ENCODE measurements around the gene RBP3. TPM values are rescaled to one million over a fixed set of nuclear protein-coding genes. Genes with fewer than 3 reads are reported as not detected.
A peak's percentile ranks its signal among the peaks of the same experiment; 100 is the strongest.

Gene RBP3
- total RNA-seq, 1 experiment from 2014 or later: not detected

DNA sequence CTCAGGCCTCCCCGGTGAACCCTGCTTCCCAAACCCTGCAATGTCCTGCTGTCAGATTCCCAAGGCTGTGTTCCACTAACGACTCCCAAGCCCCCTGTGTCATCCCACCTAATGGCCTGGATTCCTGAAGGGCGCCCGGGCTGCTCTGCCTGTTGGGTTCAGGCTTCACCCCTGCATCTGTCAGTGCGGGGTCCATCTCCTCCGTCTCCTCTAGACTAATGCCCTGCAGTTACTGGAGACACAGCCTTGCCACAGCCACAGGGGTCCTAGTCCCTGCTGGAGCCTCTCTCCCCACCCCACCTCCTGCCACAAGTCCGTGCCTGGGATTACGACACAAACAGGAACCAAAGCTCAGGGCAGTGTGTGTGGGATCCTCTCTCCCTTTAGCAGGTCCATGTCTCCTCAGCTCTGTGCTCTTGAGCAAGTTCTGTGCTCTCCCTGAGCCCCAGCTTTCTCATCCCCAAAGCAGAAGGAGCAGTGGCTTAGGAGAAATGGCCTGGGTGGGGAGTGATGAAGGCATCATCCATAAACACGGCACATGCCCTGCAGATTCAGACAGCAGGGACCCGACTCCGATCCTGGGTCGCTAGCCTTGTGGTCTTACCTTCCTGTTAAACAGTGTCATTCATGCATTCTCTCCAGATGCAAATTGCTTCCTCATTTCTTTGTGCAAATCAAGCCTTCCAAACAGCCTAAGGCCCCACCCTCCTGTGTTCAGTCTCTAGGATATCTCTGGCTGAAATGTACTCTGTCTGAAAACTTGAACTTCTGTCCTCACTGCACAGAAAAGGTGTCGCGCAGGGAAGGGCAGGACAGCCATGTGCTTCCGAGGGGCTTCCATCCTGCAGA is 8.2 kb upstream of the RBP3 start:
- POLR2A ChIA-PET: no interaction called here
- no peaks in the 10 kb centered on the region for H4K20me1 ChIP-seq (ENCODE audit: insufficient read depth)
- ATAC-seq (peak; percentile 56), DNase-seq (ENCODE audit: low read depth, low spot score) (no peak)
- CTCF ChIA-PET: interaction anchor here (0.9 to 2.3 kb wide), 10 partner anchors 8 to 347 kb away, joined by 3 to 39 read pairs (median 6); no protein-coding TSS in a partner anchor
- H3K9me2 ChIP-seq (ENCODE audit: insufficient read depth): no peaks in the 10 kb centered on the region
- RAD21 ChIA-PET (ENCODE audit: low non-redundant PET in 1 of 2, low total read pairs in 2 of 2, uncharacterized antibody in 2 of 2, unreplicated experiment in 2 of 2): interaction anchor here (0.9 to 1.5 kb wide), 3 partner anchors 292 to 347 kb away, joined by 3 to 6 read pairs (median 4); no protein-coding TSS in a partner anchor
- H3K27ac ChIP-seq (ENCODE audit: low read depth, low read length): no peak overlapping the region
- no peak overlapping the region for H3K4me2 ChIP-seq (ENCODE audit: low read length)
- intact Hi-C loops (cut with micrococcal nuclease): loop anchor here (1.0 kb wide), 2 partner anchors 292 to 316 kb away; no protein-coding TSS in a partner anchor
- no peaks in the 10 kb centered on the region for H3K79me2 ChIP-seq (ENCODE audit: insufficient read depth, low read length)
- no TSS peak for BruUV-seq (replicated peaks)
- no peaks in the 10 kb centered on the region for H3K4me1 ChIP-seq (ENCODE audit: control insufficient read depth in 1 of 2, insufficient read depth in 2 of 2, low read length in 2 of 2)
- H3K4me3 ChIP-seq (replicated peaks in 1 of 2; ENCODE audit: low read depth in 1 of 2, low read length in 2 of 2): no peak overlapping the region
- H3K9me3 ChIP-seq (ENCODE audit: control insufficient read depth in 1 of 2, insufficient read depth in 1 of 2, low read depth in 1 of 2, low read length in 2 of 2): no peaks in the 10 kb centered on the region
- H3K27me3 ChIP-seq (ENCODE audit: insufficient read depth, low read length): no peaks in the 10 kb centered on the region
- H3K9ac ChIP-seq (ENCODE audit: low read length): no peak overlapping the region
- peak overlapping the region; percentile 10 for H2AFZ ChIP-seq (ENCODE audit: low read depth, low read length, poor library complexity, severe bottlenecking)
- H3K36me3 ChIP-seq (ENCODE audit: control insufficient read depth in 1 of 2, insufficient read depth in 2 of 2, low read length in 2 of 2): no peaks in the 10 kb centered on the region
- TF ChIP-seq CBX3 (IDR thresholded peaks at IDR 0.05; ENCODE audit: low read depth) (no peak), CEBPB (IDR thresholded peaks at IDR 0.05; ENCODE audit: low read depth) (no peak), POLR2A (IDR thresholded peaks at IDR 0.05; ENCODE audit: borderline replicate concordance, extremely low read depth, insufficient read depth, insufficient read length) (no peak), ZFX (IDR thresholded peaks at IDR 0.05) (no peak), RAD21 (IDR thresholded peaks at IDR 0.05; ENCODE audit: low read depth) (no peak), SP1 (IDR thresholded peaks at IDR 0.05; ENCODE audit: low read depth) (no peak), JUND (IDR thresholded peaks at IDR 0.05) (no peak), EZH2 (IDR thresholded peaks at IDR 0.05) (no peak), POLR2AphosphoS5 (IDR thresholded peaks at IDR 0.05; ENCODE audit: low read depth, low read length) (no peak), SIN3A (IDR thresholded peaks at IDR 0.05; ENCODE audit: low read depth) (no peak), EGR1 (IDR thresholded peaks at IDR 0.05; ENCODE audit: low read depth) (no peak), YY1 (IDR thresholded peaks at IDR 0.05; ENCODE audit: extremely low read depth, insufficient replicate concordance, low read depth, low read length) (no peak), ELF1 (IDR thresholded peaks at IDR 0.05; ENCODE audit: borderline replicate concordance, low read depth) (no peak), ZNF274 (IDR thresholded peaks at IDR 0.05; ENCODE audit: low read depth, low read length) (no peak), TCF7L2 (IDR thresholded peaks at IDR 0.05; ENCODE audit: borderline replicate concordance, extremely low read depth, insufficient read depth, insufficient read length) (no peak)
- TF ChIP-seq, protein P1, sequence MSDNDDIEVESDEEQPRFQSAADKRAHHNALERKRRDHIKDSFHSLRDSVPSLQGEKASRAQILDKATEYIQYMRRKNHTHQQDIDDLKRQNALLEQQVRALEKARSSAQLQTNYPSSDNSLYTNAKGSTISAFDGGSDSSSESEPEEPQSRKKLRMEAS (IDR thresholded peaks at IDR 0.05): no peak
- TF ChIP-seq, protein P2, sequence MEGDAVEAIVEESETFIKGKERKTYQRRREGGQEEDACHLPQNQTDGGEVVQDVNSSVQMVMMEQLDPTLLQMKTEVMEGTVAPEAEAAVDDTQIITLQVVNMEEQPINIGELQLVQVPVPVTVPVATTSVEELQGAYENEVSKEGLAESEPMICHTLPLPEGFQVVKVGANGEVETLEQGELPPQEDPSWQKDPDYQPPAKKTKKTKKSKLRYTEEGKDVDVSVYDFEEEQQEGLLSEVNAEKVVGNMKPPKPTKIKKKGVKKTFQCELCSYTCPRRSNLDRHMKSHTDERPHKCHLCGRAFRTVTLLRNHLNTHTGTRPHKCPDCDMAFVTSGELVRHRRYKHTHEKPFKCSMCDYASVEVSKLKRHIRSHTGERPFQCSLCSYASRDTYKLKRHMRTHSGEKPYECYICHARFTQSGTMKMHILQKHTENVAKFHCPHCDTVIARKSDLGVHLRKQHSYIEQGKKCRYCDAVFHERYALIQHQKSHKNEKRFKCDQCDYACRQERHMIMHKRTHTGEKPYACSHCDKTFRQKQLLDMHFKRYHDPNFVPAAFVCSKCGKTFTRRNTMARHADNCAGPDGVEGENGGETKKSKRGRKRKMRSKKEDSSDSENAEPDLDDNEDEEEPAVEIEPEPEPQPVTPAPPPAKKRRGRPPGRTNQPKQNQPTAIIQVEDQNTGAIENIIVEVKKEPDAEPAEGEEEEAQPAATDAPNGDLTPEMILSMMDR (IDR thresholded peaks at IDR 0.05 in 2 of 3, conservative IDR thresholded peaks at IDR 0.05 in 1 of 3; ENCODE audit: borderline replicate concordance in 1 of 3, insufficient read depth in 1 of 3, low read depth in 2 of 3, low read length in 2 of 3): no peak
- TF ChIP-seq, protein P3, sequence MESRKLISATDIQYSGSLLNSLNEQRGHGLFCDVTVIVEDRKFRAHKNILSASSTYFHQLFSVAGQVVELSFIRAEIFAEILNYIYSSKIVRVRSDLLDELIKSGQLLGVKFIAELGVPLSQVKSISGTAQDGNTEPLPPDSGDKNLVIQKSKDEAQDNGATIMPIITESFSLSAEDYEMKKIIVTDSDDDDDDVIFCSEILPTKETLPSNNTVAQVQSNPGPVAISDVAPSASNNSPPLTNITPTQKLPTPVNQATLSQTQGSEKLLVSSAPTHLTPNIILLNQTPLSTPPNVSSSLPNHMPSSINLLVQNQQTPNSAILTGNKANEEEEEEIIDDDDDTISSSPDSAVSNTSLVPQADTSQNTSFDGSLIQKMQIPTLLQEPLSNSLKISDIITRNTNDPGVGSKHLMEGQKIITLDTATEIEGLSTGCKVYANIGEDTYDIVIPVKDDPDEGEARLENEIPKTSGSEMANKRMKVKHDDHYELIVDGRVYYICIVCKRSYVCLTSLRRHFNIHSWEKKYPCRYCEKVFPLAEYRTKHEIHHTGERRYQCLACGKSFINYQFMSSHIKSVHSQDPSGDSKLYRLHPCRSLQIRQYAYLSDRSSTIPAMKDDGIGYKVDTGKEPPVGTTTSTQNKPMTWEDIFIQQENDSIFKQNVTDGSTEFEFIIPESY (IDR thresholded peaks at IDR 0.05; ENCODE audit: extremely low read depth, insufficient replicate concordance, low read length): no peak
- TF ChIP-seq, protein P4, sequence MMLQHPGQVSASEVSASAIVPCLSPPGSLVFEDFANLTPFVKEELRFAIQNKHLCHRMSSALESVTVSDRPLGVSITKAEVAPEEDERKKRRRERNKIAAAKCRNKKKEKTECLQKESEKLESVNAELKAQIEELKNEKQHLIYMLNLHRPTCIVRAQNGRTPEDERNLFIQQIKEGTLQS (IDR thresholded peaks at IDR 0.05): no peak
